B cell (primary cell): ENCODE results near the gene GPR146. TPM values are rescaled to one million over a fixed set of nuclear protein-coding genes. Genes with fewer than 3 reads are reported as not detected.

Experiments used
- ATAC-seq: fragments of 200-7000 bp; cut with Tn5 transposase; one replicate; pipeline ENCODE4 v1.10.0; 2021; ENCODE audit warnings: low read depth, mild to moderate bottlenecking, moderate number of reproducible peaks, moderate library complexity
- CTCF ChIA-PET: fragments of 350-600 bp; sonication (Branson Sonifier 250); formaldehyde crosslinking; loops from one replicate; lab custom pipeline; 2021; ENCODE audit warnings: antibody characterized with exemption, inconsistent platforms; lab: Charles Lee
- POLR2A ChIA-PET: fragments of 350-600 bp; sonication (Branson Sonifier 250); formaldehyde crosslinking; loops from one replicate; lab custom pipeline; 2021; ENCODE audit warnings: antibody characterized with exemption; lab: Charles Lee
- DNase-seq: peaks from one replicate; pipeline ENCODE4 v3.0.0; 2013
- H2AFZ ChIP-seq: 2 replicates; pipeline ENCODE4 v1.6.1; 2012; ENCODE audit warnings: mild to moderate bottlenecking, low read depth, low read length; ENCODE audit not compliant: insufficient read depth, poor library complexity, severe bottlenecking
- H3K27ac ChIP-seq, 2 donors: 1 replicate in 1 of 2; 2 replicates in 1 of 2; pipeline ENCODE4 v1.5.1; 2012 to 2013; ENCODE audit warnings: low read length in 2 of 2, mild to moderate bottlenecking in 2 of 2, moderate library complexity in 1 of 2
- H3K27me3 ChIP-seq, 4 experiments: fragments of 200-600 bp in 1 of 4; sonication (generic) in 1 of 4; replicated peaks in 1 of 4; 1 replicate in 2 of 4; 2 replicates in 2 of 4; pipeline versions ENCODE4 v1.6.1 to v1.7.0; 2013 to 2016; ENCODE audit warnings: low read length in 3 of 4, mild to moderate bottlenecking in 2 of 4, mixed read lengths in 1 of 4, moderate library complexity in 1 of 4; ENCODE audit not compliant: insufficient read depth in 4 of 4, control insufficient read depth in 3 of 4; ENCODE audit errors: control extremely low read depth in 1 of 4
- H3K36me3 ChIP-seq, 2 experiments: replicated peaks in 1 of 2; 1 replicate in 1 of 2; 2 replicates in 1 of 2; pipeline versions ENCODE4 v1.6.1 to v1.7.1; 2013; ENCODE audit warnings: low read length in 1 of 2; ENCODE audit not compliant: insufficient read depth in 2 of 2, control insufficient read depth in 1 of 2; ENCODE audit errors: control extremely low read depth in 1 of 2, extremely low read depth in 1 of 2
- H3K4me1 ChIP-seq, 2 donors: fragments of 200-600 bp in 1 of 2; sonication (generic) in 1 of 2; 1 replicate in 1 of 2; 2 replicates in 1 of 2; pipeline versions ENCODE4 v1.5.1 to v1.6.1; 2013 to 2017; ENCODE audit warnings: low read length in 2 of 2; ENCODE audit not compliant: control insufficient read depth in 2 of 2, insufficient read depth in 2 of 2
- H3K4me2 ChIP-seq: replicated peaks from 2 replicates; pipeline ENCODE3; 2012; ENCODE audit warnings: mild to moderate bottlenecking, low read depth, low read length; ENCODE audit not compliant: poor library complexity, severe bottlenecking
- H3K4me3 ChIP-seq, 5 experiments: fragments of 200-600 bp in 1 of 5; sonication (generic) in 1 of 5; 1 replicate in 3 of 5; 2 replicates in 2 of 5; pipeline versions ENCODE4 v1.5.1 to v1.7.0; 2011 to 2016; ENCODE audit warnings: low read length in 4 of 5, mild to moderate bottlenecking in 4 of 5, low read depth in 2 of 5, control low read depth in 1 of 5, moderate library complexity in 1 of 5; ENCODE audit not compliant: insufficient read depth in 1 of 5; ENCODE audit errors: control extremely low read depth in 1 of 5, extremely low read depth in 1 of 5
- H3K79me2 ChIP-seq: fragments of 200-600 bp; sonication (generic); one replicate; pipeline ENCODE4 v1.6.0; 2016; ENCODE audit warnings: low read length; ENCODE audit not compliant: control insufficient read depth, insufficient read depth
- H3K9ac ChIP-seq: fragments of 200-600 bp; sonication (generic); 2 replicates; pipeline ENCODE4 v1.6.1; 2017; ENCODE audit warnings: mild to moderate bottlenecking, low read length, moderate library complexity
- H3K9me3 ChIP-seq, 3 donors: one replicate each; pipeline versions ENCODE4 v1.6.1 to v1.7.1; 2013; ENCODE audit warnings: low read length in 2 of 3; ENCODE audit not compliant: control insufficient read depth in 2 of 3, insufficient read depth in 1 of 3; ENCODE audit errors: control extremely low read depth in 1 of 3
- H4K20me1 ChIP-seq: 2 replicates; pipeline ENCODE4 v1.6.0; 2012; ENCODE audit warnings: mild to moderate bottlenecking, low read length; ENCODE audit not compliant: insufficient read depth, control insufficient read depth, poor library complexity, severe bottlenecking
- H3K27ac Mint-ChIP-seq: one replicate; pipeline ENCODE4 v1.8.0; 2021; ENCODE audit warnings: mixed read lengths
- H3K27me3 Mint-ChIP-seq: one replicate; pipeline ENCODE4 v1.8.0; 2021; ENCODE audit warnings: mixed read lengths
- H3K4me1 Mint-ChIP-seq: one replicate; pipeline ENCODE4 v1.8.0; 2021; ENCODE audit warnings: mixed read lengths
- H3K4me3 Mint-ChIP-seq: one replicate; pipeline ENCODE4 v1.8.0; 2021; ENCODE audit warnings: mixed read lengths
- H3K9me3 Mint-ChIP-seq: one replicate; pipeline ENCODE4 v1.8.0; 2022; ENCODE audit warnings: mixed read lengths; ENCODE audit not compliant: insufficient read depth
- EZH2 ChIP-seq: IDR thresholded peaks from 2 replicates; pipeline ENCODE4 v1.6.1; 2012; ENCODE audit warnings: borderline replicate concordance, low read depth, mild to moderate bottlenecking, moderate library complexity, low read length; ENCODE audit not compliant: insufficient read depth, poor library complexity, severe bottlenecking
- WGBS: methylation state at CpG from one replicate; pipeline ENCODE4 v1.1.5; 2013; ENCODE audit warnings: missing lambda C conversion rate; ENCODE audit not compliant: insufficient coverage; 5-methylcytosine and 5-hydroxymethylcytosine counted together
- intact Hi-C: fragments of 100-400 bp; cut with micrococcal nuclease; formaldehyde crosslinking; loops from one replicate; pipeline ENCODE4 v1.10.0; 2022
- polyA plus RNA-seq: library from polyadenylated mRNA; depleted of rRNA; stranded (reverse); fragments of >200 nt; gene quantifications from 2 replicates; pipeline ENCODE4 v1.2.3, GENCODE V29; 2012
- total RNA-seq, 2 donors: library from RNA; stranded (reverse); fragments of 120-200 nt in 1 of 2; gene quantifications; 1 replicate in 1 of 2; 2 replicates in 1 of 2; pipeline versions ENCODE4 v1.2.3 to v1.2.4, GENCODE V29; 2013 to 2022
- TF ChIP-seq, protein P1 (sequence below): fragments of 200-600 bp; IDR thresholded peaks from one replicate; pipeline ENCODE4 v1.8.0; 2022; ENCODE audit warnings: antibody characterized with exemption, mild to moderate bottlenecking

Gene GPR146
- total and polyA plus RNA-seq, 2 donors (not counting 1 experiment from before 2014, with no cell fraction given), result 4.2 to 45.4 TPM

DNA sequence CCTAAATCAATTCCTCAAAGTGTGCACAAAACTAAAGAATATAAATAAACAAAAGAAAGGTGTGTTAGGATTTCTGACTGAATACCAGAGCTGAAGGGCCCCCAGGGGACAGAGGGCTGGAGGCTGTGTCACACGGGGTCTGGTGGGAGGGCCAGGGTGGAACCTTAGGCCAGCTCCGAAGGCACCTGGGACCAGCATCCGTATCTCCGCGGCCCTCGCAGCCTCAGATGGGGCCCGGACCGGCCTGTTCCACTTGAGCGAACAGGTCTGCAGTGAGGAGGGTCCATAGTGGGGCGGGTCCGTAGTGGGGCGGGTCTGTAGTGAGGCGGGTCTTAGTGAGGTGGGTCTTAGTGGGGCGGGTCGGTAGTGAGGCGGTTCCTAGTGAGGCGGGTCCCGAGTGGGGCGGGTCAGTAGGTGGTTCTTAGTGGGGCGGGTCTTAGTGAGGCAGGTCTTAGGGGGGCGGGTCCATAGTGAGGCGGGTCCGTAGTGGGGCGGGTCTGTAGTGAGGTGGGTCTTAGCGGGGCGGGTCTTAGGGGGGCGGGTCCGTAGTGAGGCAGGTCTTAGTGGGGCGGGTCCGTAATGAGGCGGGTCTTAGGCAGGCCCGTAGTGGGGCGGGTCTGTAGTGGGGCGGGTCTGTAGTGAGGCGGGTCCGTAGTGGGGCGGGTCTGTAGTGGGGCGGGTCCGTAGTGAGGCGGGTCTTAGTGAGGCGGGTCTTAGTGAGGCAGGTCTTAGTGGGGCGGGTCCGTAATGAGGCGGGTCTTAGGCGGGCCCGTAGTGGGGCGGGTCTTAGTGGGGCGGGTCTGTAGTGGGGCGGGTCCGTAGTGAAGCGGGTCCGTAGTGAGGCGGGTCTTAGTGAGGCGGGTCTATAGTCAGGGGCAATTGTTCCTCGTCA, 15.1 kb downstream of the GPR146 start:
- no peaks in the 10 kb centered on the region for H3K36me3 ChIP-seq
- H3K4me3 Mint-ChIP-seq, result peak overlapping the region; percentile 68
- no peak overlapping the region for H3K4me3 ChIP-seq
- H3K4me1 ChIP-seq, result peaks cover 52 to 55% of the 10 kb centered on the region in 2 donors
- peaks cover 32% of the 10 kb centered on the region for H3K27me3 Mint-ChIP-seq
- peak overlapping the region; percentile 75 for H3K4me2 ChIP-seq
- no peak for TF ChIP-seq EZH2
- TF ChIP-seq, protein P1, sequence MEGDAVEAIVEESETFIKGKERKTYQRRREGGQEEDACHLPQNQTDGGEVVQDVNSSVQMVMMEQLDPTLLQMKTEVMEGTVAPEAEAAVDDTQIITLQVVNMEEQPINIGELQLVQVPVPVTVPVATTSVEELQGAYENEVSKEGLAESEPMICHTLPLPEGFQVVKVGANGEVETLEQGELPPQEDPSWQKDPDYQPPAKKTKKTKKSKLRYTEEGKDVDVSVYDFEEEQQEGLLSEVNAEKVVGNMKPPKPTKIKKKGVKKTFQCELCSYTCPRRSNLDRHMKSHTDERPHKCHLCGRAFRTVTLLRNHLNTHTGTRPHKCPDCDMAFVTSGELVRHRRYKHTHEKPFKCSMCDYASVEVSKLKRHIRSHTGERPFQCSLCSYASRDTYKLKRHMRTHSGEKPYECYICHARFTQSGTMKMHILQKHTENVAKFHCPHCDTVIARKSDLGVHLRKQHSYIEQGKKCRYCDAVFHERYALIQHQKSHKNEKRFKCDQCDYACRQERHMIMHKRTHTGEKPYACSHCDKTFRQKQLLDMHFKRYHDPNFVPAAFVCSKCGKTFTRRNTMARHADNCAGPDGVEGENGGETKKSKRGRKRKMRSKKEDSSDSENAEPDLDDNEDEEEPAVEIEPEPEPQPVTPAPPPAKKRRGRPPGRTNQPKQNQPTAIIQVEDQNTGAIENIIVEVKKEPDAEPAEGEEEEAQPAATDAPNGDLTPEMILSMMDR, result no peak
- no peaks in the 10 kb centered on the region for H3K9me3 Mint-ChIP-seq
- ATAC-seq (peak; percentile 11), DNase-seq (no peak)
- H3K79me2 ChIP-seq, result peaks cover 5% of the 10 kb centered on the region
- no peak overlapping the region for H3K27ac ChIP-seq
- POLR2A ChIA-PET, result interaction anchor here (1.1 to 1.9 kb wide), 6 partner anchors 15 to 67 kb away, joined by 3 to 6 read pairs (median 4); partner anchors contain the start of gene GPR146
- CTCF ChIA-PET, result interaction anchor here (0.6 to 16.5 kb wide), 8 partner anchors 15 to 116 kb away, joined by 3 to 496 read pairs (median 3); partner anchors contain the start of genes GPER1 and GPR146
- peak overlapping the region; percentile 61 for H3K27ac Mint-ChIP-seq
- intact Hi-C loops, result loop anchor here (10.0 kb wide), 1 partner anchor 145 kb away; no protein-coding TSS in a partner anchor
- peaks cover 43% of the 10 kb centered on the region for H4K20me1 ChIP-seq
- no peak overlapping the region for H3K9ac ChIP-seq
- peaks cover 0 to 53% (median 22%) of the 10 kb centered on the region in 4 experiments for H3K27me3 ChIP-seq
- peaks cover 0 to 25% (median 0%) of the 10 kb centered on the region in 3 donors for H3K9me3 ChIP-seq
- 79% methylated on average over 30 of the region's 55 CpGs for WGBS
- H3K4me1 Mint-ChIP-seq, result peaks cover 66% of the 10 kb centered on the region
- H2AFZ ChIP-seq, result no peak overlapping the region
